HepG2 (cell line): ENCODE results near the gene SV2A. TPM values are rescaled to one million over a fixed set of nuclear protein-coding genes. Genes with fewer than 3 reads are reported as not detected.
A peak's percentile ranks its signal among the peaks of the same experiment; 100 is the strongest.

Experiments
- ARID2 ChIP-seq: sonication (generic); formaldehyde crosslinking; IDR thresholded peaks from 2 replicates; pipeline ENCODE4 v1.8.1; 2022; ENCODE audit warnings: mild to moderate bottlenecking, missing genetic modification reagents, borderline replicate concordance
- ELF4 ChIP-seq: sonication (generic); formaldehyde crosslinking; IDR thresholded peaks from 2 replicates; pipeline ENCODE4 v1.5.0; 2020; ENCODE audit warnings: missing genetic modification reagents, mild to moderate bottlenecking, moderate library complexity, borderline replicate concordance
- FIP1L1 ChIP-seq: fragments of 200-400 bp; formaldehyde crosslinking; IDR thresholded peaks from 2 replicates; pipeline ENCODE4 v1.6.1; 2018; ENCODE audit warnings: low read depth, mild to moderate bottlenecking, low read length, moderate library complexity, borderline replicate concordance; ENCODE audit not compliant: insufficient read depth
- FOXO1 ChIP-seq: sonication (generic); formaldehyde crosslinking; IDR thresholded peaks from 2 replicates; pipeline ENCODE4 v1.4.0; 2020; ENCODE audit warnings: missing genetic modification reagents
- GLI4 ChIP-seq: sonication (generic); formaldehyde crosslinking; IDR thresholded peaks from 2 replicates; pipeline ENCODE4 v1.5.1; 2020; ENCODE audit warnings: missing genetic modification reagents, mild to moderate bottlenecking, moderate library complexity, borderline replicate concordance
- HOXA5 ChIP-seq: sonication (generic); formaldehyde crosslinking; IDR thresholded peaks from 2 replicates; pipeline ENCODE4 v1.4.0; 2020; ENCODE audit warnings: missing genetic modification reagents
- KDM3A ChIP-seq: IDR thresholded peaks from 2 replicates; pipeline ENCODE4 v1.6.1; 2018; ENCODE audit warnings: low read depth, missing compliant biosample characterization
- KLF12 ChIP-seq: sonication (generic); formaldehyde crosslinking; IDR thresholded peaks from 2 replicates; pipeline ENCODE4 v1.4.0; 2020; ENCODE audit warnings: missing genetic modification reagents, borderline replicate concordance
- MED8 ChIP-seq: sonication (generic); formaldehyde crosslinking; IDR thresholded peaks from 2 replicates; pipeline ENCODE4 v1.8.1; 2023; ENCODE audit warnings: mild to moderate bottlenecking, missing genetic modification reagents; ENCODE audit not compliant: insufficient replicate concordance
- PAWR ChIP-seq: sonication (generic); formaldehyde crosslinking; IDR thresholded peaks from 2 replicates; pipeline ENCODE4 v1.4.0; 2020; ENCODE audit warnings: missing genetic modification reagents, mild to moderate bottlenecking, borderline replicate concordance
- PAX8 ChIP-seq: sonication (generic); formaldehyde crosslinking; IDR thresholded peaks from 2 replicates; pipeline ENCODE4 v1.8.0; 2022; ENCODE audit warnings: mild to moderate bottlenecking, missing genetic modification reagents, borderline replicate concordance
- POLR2AphosphoS5 ChIP-seq: IDR thresholded peaks from 2 replicates; pipeline ENCODE4 v1.6.1; 2012; ENCODE audit warnings: low read depth, low read length
- SMC3 ChIP-seq: IDR thresholded peaks from 2 replicates; pipeline ENCODE4 v1.6.1; 2011; ENCODE audit warnings: low read length, improper control_type of control experiment
- SP140L ChIP-seq: sonication (generic); formaldehyde crosslinking; IDR thresholded peaks from 2 replicates; pipeline ENCODE4 v1.4.0; 2020; ENCODE audit warnings: missing genetic modification reagents, borderline replicate concordance
- THYN1 ChIP-seq: sonication (generic); formaldehyde crosslinking; IDR thresholded peaks from 2 replicates; pipeline ENCODE4 v1.8.1; 2023; ENCODE audit warnings: low read depth, mild to moderate bottlenecking, moderate library complexity, missing genetic modification reagents, borderline replicate concordance
- ZBTB1 ChIP-seq: sonication (generic); formaldehyde crosslinking; IDR thresholded peaks from 2 replicates; pipeline ENCODE4 v1.4.0; 2020; ENCODE audit warnings: missing genetic modification reagents, borderline replicate concordance
- ZBTB38 ChIP-seq: sonication (generic); formaldehyde crosslinking; IDR thresholded peaks from 2 replicates; pipeline ENCODE4 v1.5.1; 2020; ENCODE audit warnings: mild to moderate bottlenecking, missing genetic modification reagents
- ZNF317 ChIP-seq: sonication (generic); formaldehyde crosslinking; IDR thresholded peaks from 2 replicates; pipeline ENCODE4 v1.5.0; 2020; ENCODE audit warnings: mild to moderate bottlenecking, missing genetic modification reagents
- ZNF430 ChIP-seq: sonication (generic); formaldehyde crosslinking; IDR thresholded peaks from 2 replicates; pipeline ENCODE4 v1.9.0; 2021; ENCODE audit warnings: mild to moderate bottlenecking, missing genetic modification reagents
- ZNF607 ChIP-seq: sonication (generic); formaldehyde crosslinking; IDR thresholded peaks from 2 replicates; pipeline ENCODE4 v1.5.1; 2020; ENCODE audit warnings: missing genetic modification reagents, mild to moderate bottlenecking, borderline replicate concordance
- ZNF672 ChIP-seq: sonication (generic); formaldehyde crosslinking; IDR thresholded peaks from 2 replicates; pipeline ENCODE4 v1.8.1; 2022; ENCODE audit warnings: missing genetic modification reagents
- ZNF780A ChIP-seq: sonication (generic); formaldehyde crosslinking; IDR thresholded peaks from 2 replicates; pipeline ENCODE4 v1.8.0; 2022; ENCODE audit warnings: mild to moderate bottlenecking, missing genetic modification reagents, moderate library complexity
- ZSCAN21 ChIP-seq: sonication (generic); formaldehyde crosslinking; IDR thresholded peaks from 2 replicates; pipeline ENCODE4 v1.8.0; 2022; ENCODE audit warnings: mild to moderate bottlenecking, missing genetic modification reagents, moderate library complexity, borderline replicate concordance
- ZSCAN30 ChIP-seq: sonication (generic); formaldehyde crosslinking; IDR thresholded peaks from 2 replicates; pipeline ENCODE4 v1.5.0; 2020; ENCODE audit warnings: mild to moderate bottlenecking, missing genetic modification reagents
- polyA plus RNA-seq, 8 experiments: library from polyadenylated mRNA; depleted of rRNA in 3 of 8; stranded (reverse) in 7 of 8; unstranded in 1 of 8; fragments of >200 nt; fragmentation: Illumina TruSeq in 4 of 8; extraction: Trizol in 4 of 8; gene quantifications; 2 replicates each; pipeline versions ENCODE4 v1.2.1 to v1.2.3, GENCODE V29; 2011 to 2016; ENCODE audit warnings: low read depth in 4 of 8, missing spikeins in 1 of 8, mixed read lengths in 1 of 8; ENCODE audit not compliant: insufficient read depth in 1 of 8
- total RNA-seq, 5 experiments: library from RNA; depleted of rRNA; stranded (reverse); fragments of >200 nt; fragmentation: Illumina TruSeq; extraction: Trizol; gene quantifications; 2 replicates each; pipeline ENCODE4 v1.2.3, GENCODE V29; 2016; ENCODE audit warnings: low read depth in 1 of 5
- TF ChIP-seq, protein P1 (sequence below): sonication (generic); formaldehyde crosslinking; IDR thresholded peaks from 2 replicates; pipeline ENCODE4 v1.9.0; 2022; ENCODE audit warnings: missing genetic modification reagents, mild to moderate bottlenecking, borderline replicate concordance
- TF ChIP-seq, protein P2 (sequence below): sonication (generic); formaldehyde crosslinking; IDR thresholded peaks from 2 replicates; pipeline ENCODE4 v1.8.0; 2023; ENCODE audit warnings: mild to moderate bottlenecking, missing genetic modification reagents
- TF ChIP-seq, protein P3 (sequence below): sonication (generic); formaldehyde crosslinking; IDR thresholded peaks from 2 replicates; pipeline ENCODE4 v1.4.0; 2020; ENCODE audit warnings: missing genetic modification reagents
- TF ChIP-seq, protein P4 (sequence below): sonication (generic); formaldehyde crosslinking; IDR thresholded peaks from 2 replicates; pipeline ENCODE4 v1.5.0; 2020; ENCODE audit warnings: mild to moderate bottlenecking, low read depth, missing genetic modification reagents, borderline replicate concordance

Gene SV2A
- total and polyA plus RNA-seq, 2 of the 13 experiments (the other 11 are each of a cell fraction or from before 2014, with no cell fraction given), result 0.84 to 1.9 TPM

DNA sequence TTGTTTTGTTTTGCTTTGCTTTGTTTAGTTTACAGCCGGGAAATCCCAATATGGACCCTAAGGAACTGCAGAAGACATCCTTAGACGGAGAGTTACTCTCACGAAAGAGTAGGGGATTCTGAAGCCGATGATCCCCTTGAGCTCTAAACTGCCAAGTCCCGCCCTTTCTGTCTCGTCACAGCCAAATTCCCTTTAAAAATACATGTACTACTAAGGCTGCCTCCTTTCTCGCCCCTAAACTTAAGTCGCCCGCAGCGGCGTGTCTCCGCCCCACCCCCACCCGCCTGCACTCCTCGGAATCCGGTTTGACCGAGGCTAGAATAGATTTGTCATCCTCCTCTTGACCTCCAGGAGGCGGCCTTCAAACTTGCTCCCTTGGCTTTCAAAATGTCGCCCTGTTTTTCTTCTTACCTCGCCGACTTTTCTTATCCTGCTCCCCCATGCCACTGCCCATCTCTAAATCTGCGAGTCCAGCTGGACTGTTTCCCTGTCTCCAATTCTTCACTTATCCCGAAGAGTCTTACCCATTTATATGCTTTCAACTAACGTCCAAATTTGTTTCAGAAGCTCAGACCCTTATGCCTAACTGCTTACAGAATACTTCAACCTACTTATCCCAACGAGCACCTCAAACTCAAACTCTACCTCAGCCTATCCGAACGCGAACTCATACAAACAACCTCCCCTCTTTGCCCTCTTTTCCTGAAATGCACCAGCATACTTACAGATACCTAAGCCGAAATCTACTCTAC is 29.2 kb downstream of the SV2A start (continued):
- TF ChIP-seq, protein P1, sequence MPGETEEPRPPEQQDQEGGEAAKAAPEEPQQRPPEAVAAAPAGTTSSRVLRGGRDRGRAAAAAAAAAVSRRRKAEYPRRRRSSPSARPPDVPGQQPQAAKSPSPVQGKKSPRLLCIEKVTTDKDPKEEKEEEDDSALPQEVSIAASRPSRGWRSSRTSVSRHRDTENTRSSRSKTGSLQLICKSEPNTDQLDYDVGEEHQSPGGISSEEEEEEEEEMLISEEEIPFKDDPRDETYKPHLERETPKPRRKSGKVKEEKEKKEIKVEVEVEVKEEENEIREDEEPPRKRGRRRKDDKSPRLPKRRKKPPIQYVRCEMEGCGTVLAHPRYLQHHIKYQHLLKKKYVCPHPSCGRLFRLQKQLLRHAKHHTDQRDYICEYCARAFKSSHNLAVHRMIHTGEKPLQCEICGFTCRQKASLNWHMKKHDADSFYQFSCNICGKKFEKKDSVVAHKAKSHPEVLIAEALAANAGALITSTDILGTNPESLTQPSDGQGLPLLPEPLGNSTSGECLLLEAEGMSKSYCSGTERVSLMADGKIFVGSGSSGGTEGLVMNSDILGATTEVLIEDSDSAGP (CRISPR knock-in tag), result peak; percentile 45; the same call in 1 of the 2 replicates
- peak; percentile 46 for TF ChIP-seq MED8
- no peak for TF ChIP-seq KDM3A (CRISPR knock-in tag)
- 0 out of 2 replicates have a peak, but pooled peaks have one; percentile 55 for TF ChIP-seq ZNF317 (CRISPR knock-in tag)
- TF ChIP-seq, protein P2, sequence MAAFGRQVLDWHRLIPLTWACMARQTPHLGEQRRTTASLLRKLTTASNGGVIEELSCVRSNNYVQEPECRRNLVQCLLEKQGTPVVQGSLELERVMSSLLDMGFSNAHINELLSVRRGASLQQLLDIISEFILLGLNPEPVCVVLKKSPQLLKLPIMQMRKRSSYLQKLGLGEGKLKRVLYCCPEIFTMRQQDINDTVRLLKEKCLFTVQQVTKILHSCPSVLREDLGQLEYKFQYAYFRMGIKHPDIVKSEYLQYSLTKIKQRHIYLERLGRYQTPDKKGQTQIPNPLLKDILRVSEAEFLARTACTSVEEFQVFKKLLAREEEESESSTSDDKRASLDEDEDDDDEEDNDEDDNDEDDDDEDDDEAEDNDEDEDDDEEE (CRISPR knock-in tag), result no peak
- no peak for TF ChIP-seq THYN1 (CRISPR knock-in tag)
- no peak for TF ChIP-seq ZNF430 (CRISPR knock-in tag)
- TF ChIP-seq ZNF607 (CRISPR knock-in tag), result no peak
- TF ChIP-seq GLI4 (CRISPR knock-in tag), result no peak
- no peak for TF ChIP-seq ZSCAN21 (CRISPR knock-in tag)
- no peak for TF ChIP-seq ZSCAN30
- TF ChIP-seq PAX8, result no peak
- TF ChIP-seq, protein P3, sequence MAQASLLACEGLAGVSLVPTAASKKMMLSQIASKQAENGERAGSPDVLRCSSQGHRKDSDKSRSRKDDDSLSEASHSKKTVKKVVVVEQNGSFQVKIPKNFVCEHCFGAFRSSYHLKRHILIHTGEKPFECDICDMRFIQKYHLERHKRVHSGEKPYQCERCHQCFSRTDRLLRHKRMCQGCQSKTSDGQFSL (CRISPR knock-in tag), result no peak
- TF ChIP-seq FOXO1 (CRISPR knock-in tag), result no peak
- TF ChIP-seq POLR2AphosphoS5, result peak; percentile 81
- no peak for TF ChIP-seq FIP1L1
- TF ChIP-seq, protein P4, sequence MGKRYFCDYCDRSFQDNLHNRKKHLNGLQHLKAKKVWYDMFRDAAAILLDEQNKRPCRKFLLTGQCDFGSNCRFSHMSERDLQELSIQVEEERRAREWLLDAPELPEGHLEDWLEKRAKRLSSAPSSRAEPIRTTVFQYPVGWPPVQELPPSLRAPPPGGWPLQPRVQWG (CRISPR knock-in tag), result no peak
- no peak for TF ChIP-seq ZNF672 (CRISPR knock-in tag)
- no peak for TF ChIP-seq SP140L (CRISPR knock-in tag)
- no peak for TF ChIP-seq ELF4
- 0 out of 2 replicates have a peak, but pooled peaks have one; percentile 45 for TF ChIP-seq KLF12 (CRISPR knock-in tag)
- 0 out of 2 replicates have a peak, but pooled peaks have one; percentile 31 for TF ChIP-seq HOXA5 (CRISPR knock-in tag)
- TF ChIP-seq ZBTB1, result no peak
- TF ChIP-seq ZNF780A (CRISPR knock-in tag), result no peak
- TF ChIP-seq ARID2 (CRISPR knock-in tag), result no peak
- peak; percentile 65 for TF ChIP-seq SMC3
- TF ChIP-seq PAWR (CRISPR knock-in tag), result no peak
- no peak for TF ChIP-seq ZBTB38 (CRISPR knock-in tag)
